Mesothelial cell of epicardium (in vitro differentiated cells): ENCODE measurements around the gene ADD1. TPM values are rescaled to one million over a fixed set of nuclear protein-coding genes. Genes with fewer than 3 reads are reported as not detected.

Experiments used
- DNase-seq, 2 experiments: peaks; one replicate each; pipeline ENCODE4 v3.0.0; 2021; ENCODE audit warnings: low spot score in 2 of 2; ENCODE audit not compliant: unreplicated experiment in 2 of 2
- H3K27ac Mint-ChIP-seq: 2 replicates; pipeline ENCODE4 v1.8.0; 2021; ENCODE audit warnings: mixed read lengths
- H3K27me3 Mint-ChIP-seq: 2 replicates; pipeline ENCODE4 v1.8.0; 2021; ENCODE audit warnings: low read depth, mixed read lengths
- H3K36me3 Mint-ChIP-seq: 2 replicates; pipeline ENCODE4 v1.8.0; 2021; ENCODE audit warnings: mixed read lengths
- H3K4me1 Mint-ChIP-seq: 2 replicates; pipeline ENCODE4 v1.8.0; 2021; ENCODE audit warnings: mixed read lengths
- H3K4me3 Mint-ChIP-seq: 2 replicates; pipeline ENCODE4 v1.8.0; 2021; ENCODE audit warnings: mild to moderate bottlenecking, moderate library complexity, mixed read lengths
- H3K9me3 Mint-ChIP-seq: 2 replicates; pipeline ENCODE4 v1.8.0; 2021; ENCODE audit warnings: mixed read lengths
- CTCF ChIP-seq: fragments of 200-600 bp; sonication (generic); IDR thresholded peaks from one replicate; pipeline ENCODE4 v1.5.0; 2021; ENCODE audit warnings: antibody characterized with exemption; ENCODE audit not compliant: unreplicated experiment
- total RNA-seq: library from RNA; stranded (reverse); gene quantifications from 3 replicates; pipeline ENCODE4 v1.2.1, GENCODE V29; 2021

ADD1 gene
- total RNA-seq, 1 donor from 2014 or later = 297 TPM

GRCh38 chr4:2865196-2865780 is 21.6 kb downstream of the ADD1 start:
- no peak for DNase-seq
- H3K4me1 Mint-ChIP-seq = peaks cover 80% of the 10 kb centered on the region
- H3K27me3 Mint-ChIP-seq = no peaks in the 10 kb centered on the region
- H3K36me3 Mint-ChIP-seq = no peaks in the 10 kb centered on the region
- no peak for TF ChIP-seq CTCF
- H3K9me3 Mint-ChIP-seq = no peaks in the 10 kb centered on the region
- no peak overlapping the region for H3K4me3 Mint-ChIP-seq
- peak overlapping the region; percentile 45 for H3K27ac Mint-ChIP-seq

- H3K27ac Mint-ChIP-seq = peak overlapping the region; percentile 61
- H3K9me3 Mint-ChIP-seq = no peaks in the 10 kb centered on the region
- DNase-seq = no peak
- no peak for TF ChIP-seq CTCF
- H3K4me1 Mint-ChIP-seq = peaks cover 74% of the 10 kb centered on the region
- H3K4me3 Mint-ChIP-seq = no peak overlapping the region
- H3K27me3 Mint-ChIP-seq = no peaks in the 10 kb centered on the region
- no peaks in the 10 kb centered on the region for H3K36me3 Mint-ChIP-seq
These were observed 22.7 kb downstream of the ADD1 start for GRCh38 chr4:2866160-2866861.

GRCh38 chr4:2866891-2867290 is 23.2 kb downstream of the ADD1 start:
- no peak for DNase-seq
- peak overlapping the region; percentile 84 for H3K27ac Mint-ChIP-seq
- H3K27me3 Mint-ChIP-seq = no peaks in the 10 kb centered on the region
- no peak for TF ChIP-seq CTCF
- no peaks in the 10 kb centered on the region for H3K9me3 Mint-ChIP-seq
- no peak overlapping the region for H3K4me3 Mint-ChIP-seq
- peaks cover 68% of the 10 kb centered on the region for H3K4me1 Mint-ChIP-seq
- no peaks in the 10 kb centered on the region for H3K36me3 Mint-ChIP-seq

GRCh38 chr4:2867758-2868491 is 24.3 kb downstream of the ADD1 start:
- peak overlapping the region; percentile 49 for H3K4me3 Mint-ChIP-seq
- peaks cover 58% of the 10 kb centered on the region for H3K4me1 Mint-ChIP-seq
- no peaks in the 10 kb centered on the region for H3K9me3 Mint-ChIP-seq
- H3K27me3 Mint-ChIP-seq = no peaks in the 10 kb centered on the region
- TF ChIP-seq CTCF = no peak
- H3K36me3 Mint-ChIP-seq = no peaks in the 10 kb centered on the region
- no peak for DNase-seq
- H3K27ac Mint-ChIP-seq = peak overlapping the region; percentile 84

- Mint-ChIP-seq H3K4me1 (peaks cover 65% of the 10 kb centered on the region), H3K9me3 (no peaks in the 10 kb centered on the region), H3K27me3 (no peaks in the 10 kb centered on the region), H3K36me3 (no peaks in the 10 kb centered on the region), H3K4me3 (peak overlapping the region; percentile 44), H3K27ac (peak overlapping the region; percentile 84)
- no peak for TF ChIP-seq CTCF
- no peak for DNase-seq
These were observed 25.3 kb downstream of the ADD1 start for GRCh38 chr4:2868877-2869487.
